Neuronal stem cell (in vitro differentiated cells): ENCODE data around the gene VAMP5.

Experiments used
- DNase-seq: peaks from one replicate; pipeline ENCODE4 v3.0.0-alpha.2; 2013; ENCODE audit warnings: low spot score
- H2AFZ ChIP-seq: one replicate; pipeline ENCODE4 v1.6.1; 2013; ENCODE audit warnings: mild to moderate bottlenecking, low read length, inconsistent platforms
- H2AK5ac ChIP-seq: 2 replicates; pipeline ENCODE4 v1.6.1; 2013; ENCODE audit warnings: low read depth, mild to moderate bottlenecking, inconsistent platforms, low read length, moderate library complexity, mixed read lengths
- H2BK120ac ChIP-seq: 2 replicates; pipeline ENCODE4 v1.6.1; 2013; ENCODE audit warnings: low read depth, mild to moderate bottlenecking, inconsistent platforms, low read length, moderate library complexity, mixed read lengths
- H2BK12ac ChIP-seq: one replicate; pipeline ENCODE4 v1.6.1; 2013; ENCODE audit warnings: low read length, inconsistent platforms
- H2BK15ac ChIP-seq: 2 replicates; pipeline ENCODE4 v1.6.1; 2013; ENCODE audit warnings: mild to moderate bottlenecking, low read length, inconsistent platforms, mixed read lengths
- H2BK5ac ChIP-seq: one replicate; pipeline ENCODE4 v1.6.1; 2013; ENCODE audit warnings: inconsistent platforms, mild to moderate bottlenecking, low read length, moderate library complexity
- H3K14ac ChIP-seq: one replicate; pipeline ENCODE4 v1.6.1; 2013; ENCODE audit warnings: low read length, inconsistent platforms
- H3K18ac ChIP-seq: 2 replicates; pipeline ENCODE4 v1.6.1; 2013; ENCODE audit warnings: low read length, inconsistent platforms
- H3K23ac ChIP-seq: 2 replicates; pipeline ENCODE4 v1.6.1; 2013; ENCODE audit warnings: low read depth, mild to moderate bottlenecking, mixed read lengths, low read length, inconsistent platforms; ENCODE audit not compliant: poor library complexity
- H3K27ac ChIP-seq: replicated peaks from 3 replicates; pipeline ENCODE4 v1.5.1; 2013; ENCODE audit warnings: low read length, inconsistent platforms
- H3K27me3 ChIP-seq, 3 experiments: 2 replicates each; pipeline ENCODE4 v1.6.1; 2013; ENCODE audit warnings: low read length in 3 of 3, mild to moderate bottlenecking in 2 of 3, inconsistent platforms in 1 of 3, low read depth in 1 of 3, mixed read lengths in 1 of 3, moderate library complexity in 1 of 3; ENCODE audit not compliant: control insufficient read depth in 3 of 3, insufficient read depth in 3 of 3
- H3K36me3 ChIP-seq, 2 donors: replicated peaks in 1 of 2; 2 replicates each; pipeline ENCODE4 v1.6.1; 2013; ENCODE audit warnings: low read length in 2 of 2; ENCODE audit not compliant: control insufficient read depth in 2 of 2, insufficient read depth in 2 of 2
- H3K4ac ChIP-seq: 2 replicates; pipeline ENCODE4 v1.6.1; 2013; ENCODE audit warnings: inconsistent platforms, mild to moderate bottlenecking, low read length, moderate library complexity
- H3K4me1 ChIP-seq, 2 donors: 1 replicate in 1 of 2; 2 replicates in 1 of 2; pipeline ENCODE4 v1.6.1; 2013; ENCODE audit warnings: low read length in 2 of 2, low read depth in 1 of 2; ENCODE audit not compliant: control insufficient read depth in 2 of 2, insufficient read depth in 1 of 2
- H3K4me2 ChIP-seq: one replicate; pipeline ENCODE4 v1.6.1; 2013; ENCODE audit warnings: mild to moderate bottlenecking, low read length, inconsistent platforms; ENCODE audit not compliant: insufficient read depth, poor library complexity, severe bottlenecking
- H3K4me3 ChIP-seq, 2 donors: 2 replicates each; pipeline ENCODE4 v1.5.1; 2013; ENCODE audit warnings: low read length in 2 of 2, mild to moderate bottlenecking in 2 of 2, inconsistent platforms in 1 of 2, moderate library complexity in 1 of 2
- H3K79me1 ChIP-seq: one replicate; pipeline ENCODE4 v1.6.1; 2013; ENCODE audit warnings: low read depth, mild to moderate bottlenecking, inconsistent platforms, low read length, moderate library complexity
- H3K9ac ChIP-seq: one replicate; pipeline ENCODE4 v1.6.1; 2013; ENCODE audit warnings: mild to moderate bottlenecking, low read depth, low read length, inconsistent platforms; ENCODE audit not compliant: poor library complexity
- H3K9me3 ChIP-seq, 2 donors: replicated peaks in 1 of 2; 2 replicates each; pipeline versions ENCODE3 to v1.6.1; 2013; ENCODE audit warnings: low read length in 2 of 2, mild to moderate bottlenecking in 2 of 2, inconsistent platforms in 1 of 2, low read depth in 1 of 2, mixed read lengths in 1 of 2, moderate library complexity in 1 of 2; ENCODE audit not compliant: control insufficient read depth in 2 of 2, insufficient read depth in 1 of 2
- H4K8ac ChIP-seq: one replicate; pipeline ENCODE4 v1.6.1; 2013; ENCODE audit warnings: low read depth, mild to moderate bottlenecking, inconsistent platforms, low read length, moderate library complexity
- H4K91ac ChIP-seq: one replicate; pipeline ENCODE4 v1.6.1; 2013; ENCODE audit warnings: low read length, low read depth, mild to moderate bottlenecking, inconsistent platforms; ENCODE audit not compliant: poor library complexity
- WGBS, 2 donors: extraction: QIAGEN DNeasy Blood & Tissue Kit; methylation state at CpG; one replicate each; pipeline ENCODE4 v1.1.7; 2013; ENCODE audit warnings: missing lambda C conversion rate in 2 of 2, mixed read lengths in 1 of 2; ENCODE audit not compliant: insufficient read length in 2 of 2, insufficient replicate concordance in 1 of 2; ENCODE audit errors: extremely low coverage in 2 of 2; 5-methylcytosine and 5-hydroxymethylcytosine counted together

VAMP5 gene

DNA sequence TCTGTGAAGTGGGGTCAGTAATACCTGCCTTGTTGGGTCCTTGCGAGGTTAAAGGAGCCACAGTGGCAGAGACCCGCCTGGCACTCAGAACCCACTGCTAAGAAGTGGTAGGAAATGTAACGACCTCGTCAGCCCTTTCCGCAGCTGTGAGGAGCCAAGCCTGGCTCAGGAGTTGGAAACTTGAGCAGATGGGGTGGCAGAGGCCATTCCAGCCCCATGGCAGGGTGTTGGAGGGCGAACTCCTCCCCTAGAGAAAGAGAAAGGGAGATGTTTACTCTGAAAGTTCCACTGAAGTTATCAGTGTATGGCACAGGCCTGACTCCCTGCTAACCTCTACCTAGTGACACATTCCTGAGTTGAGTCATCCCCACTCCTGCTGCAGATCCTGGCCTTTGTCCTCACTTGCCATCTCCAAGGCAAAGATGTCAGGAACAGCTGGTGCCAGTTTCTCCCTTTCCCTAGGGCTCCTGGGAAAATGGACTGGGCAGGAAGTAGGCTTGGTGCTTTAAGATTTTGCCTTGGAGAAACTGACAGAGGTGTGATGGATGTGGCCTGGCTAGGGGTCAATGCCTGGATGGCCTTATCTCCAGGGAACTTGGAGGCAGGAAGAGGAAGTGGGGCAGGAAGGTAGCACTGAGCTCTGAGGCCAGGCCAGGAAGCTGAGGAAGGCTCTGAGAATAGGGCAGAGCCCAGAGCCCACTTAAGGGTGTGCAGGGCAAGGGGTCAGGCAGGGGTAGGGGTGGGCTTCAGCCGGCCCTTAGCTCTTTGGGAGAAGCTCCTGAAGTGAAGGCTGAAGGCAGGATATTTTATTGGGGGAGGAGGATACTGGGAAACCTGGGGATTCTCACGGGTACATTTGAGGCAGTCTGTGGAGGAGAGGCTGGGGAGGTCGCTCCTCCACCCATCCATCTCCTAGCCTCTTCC, 888 bp downstream of the VAMP5 start:
- Histone ChIP-seq H3K27me3 (peaks cover 0 to 26% (median 3%) of the 10 kb centered on the region in 3 experiments), H3K4me3 (no peak overlapping the region), H3K23ac (no peak overlapping the region), H3K27ac (no peak overlapping the region), H2BK120ac (no peak overlapping the region), H3K9me3 (no peaks in the 10 kb centered on the region), H3K4me1 (peaks cover 6 to 15% of the 10 kb centered on the region in 2 donors), H2BK5ac (peak overlapping the region; percentile 43), H2BK12ac (no peak overlapping the region), H3K36me3 (no peaks in the 10 kb centered on the region), H3K18ac (no peak overlapping the region), H2AFZ (peak overlapping the region; percentile 58), H3K14ac (no peak overlapping the region), H3K4ac (no peak overlapping the region), H3K4me2 (no peak overlapping the region), H4K91ac (no peak overlapping the region), H4K8ac (no peak overlapping the region), H3K79me1 (no peaks in the 10 kb centered on the region), H2AK5ac (no peak overlapping the region), H2BK15ac (no peak overlapping the region), H3K9ac (no peak overlapping the region)
- DNase-seq = no peak
- no CpG with 5 or more reads among the region's 9 CpGs for WGBS, 2 donors

DNA sequence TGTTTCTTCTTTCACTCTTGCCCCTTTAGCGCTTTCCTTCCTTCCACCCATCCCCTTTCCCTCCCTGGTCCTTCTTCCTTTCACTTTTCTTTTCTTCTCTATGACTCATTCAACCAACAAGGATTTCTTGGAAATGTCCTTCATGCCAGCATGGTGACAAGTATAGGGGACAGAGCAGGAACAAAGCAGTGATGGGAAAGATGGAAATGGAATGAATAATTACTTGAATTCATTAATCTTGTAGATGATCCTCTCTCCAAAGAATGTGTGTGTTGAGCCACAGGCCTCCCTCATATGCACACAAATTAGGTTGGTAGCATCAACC, 1.5 kb downstream of the VAMP5 start:
- Histone ChIP-seq H2BK5ac (no peak overlapping the region), H3K14ac (no peak overlapping the region), H3K4ac (no peak overlapping the region), H3K4me2 (no peak overlapping the region), H2AK5ac (no peak overlapping the region), H3K27me3 (peaks cover 0 to 26% (median 3%) of the 10 kb centered on the region in 3 experiments), H3K4me1 (peaks cover 6 to 15% of the 10 kb centered on the region in 2 donors), H4K8ac (no peak overlapping the region), H3K23ac (no peak overlapping the region), H2BK12ac (no peak overlapping the region), H3K4me3 (no peak overlapping the region), H3K27ac (no peak overlapping the region), H3K18ac (no peak overlapping the region), H2AFZ (peak overlapping the region; percentile 58), H3K9ac (no peak overlapping the region), H4K91ac (no peak overlapping the region), H2BK15ac (no peak overlapping the region), H2BK120ac (no peak overlapping the region), H3K79me1 (no peaks in the 10 kb centered on the region), H3K36me3 (no peaks in the 10 kb centered on the region), H3K9me3 (no peaks in the 10 kb centered on the region)
- no CpG with 5 or more reads among the region's 1 CpG for WGBS, 2 donors
- DNase-seq = no peak

DNA sequence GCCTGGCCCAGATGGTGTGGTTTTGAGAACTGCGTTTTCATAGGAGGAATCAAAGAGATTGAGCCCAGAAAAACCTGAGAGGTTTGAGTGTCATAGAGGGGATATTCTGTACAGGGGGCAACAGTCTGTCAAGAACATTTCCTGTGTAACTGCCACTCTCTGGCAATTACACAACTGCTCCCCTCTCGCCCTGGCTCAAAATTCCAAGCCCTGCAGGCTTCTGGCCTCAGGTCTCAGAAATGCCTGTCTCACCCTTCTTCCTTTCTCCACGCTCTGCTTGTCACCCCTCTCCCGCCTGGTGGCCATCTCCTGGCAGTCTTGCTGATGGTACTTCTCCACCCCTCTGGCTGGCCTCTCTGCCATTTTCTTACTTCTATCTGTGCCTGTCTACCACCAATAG, 4.0 kb downstream of the VAMP5 start:
- H3K4me1 ChIP-seq = peaks cover 6 to 15% of the 10 kb centered on the region in 2 donors
- peaks cover 0 to 24% (median 3%) of the 10 kb centered on the region in 3 experiments for H3K27me3 ChIP-seq
- H3K4me3 ChIP-seq = no peak overlapping the region
- no peak overlapping the region for H3K4me2 ChIP-seq
- H2BK12ac ChIP-seq = no peak overlapping the region
- H2BK15ac ChIP-seq = no peak overlapping the region
- H3K23ac ChIP-seq = no peak overlapping the region
- no peak overlapping the region for H3K14ac ChIP-seq
- no peak overlapping the region for H4K91ac ChIP-seq
- no peak overlapping the region for H3K27ac ChIP-seq
- no peak for DNase-seq
- peaks cover 0 to 2% of the 10 kb centered on the region in 2 donors for H3K9me3 ChIP-seq
- H2BK120ac ChIP-seq = no peak overlapping the region
- H3K79me1 ChIP-seq = no peaks in the 10 kb centered on the region
- peak overlapping the region; percentile 46 for H2AFZ ChIP-seq
- no peak overlapping the region for H4K8ac ChIP-seq
- H3K4ac ChIP-seq = no peak overlapping the region
- no CpG with 5 or more reads among the region's 4 CpGs for WGBS, 2 donors
- no peak overlapping the region for H2AK5ac ChIP-seq
- H3K36me3 ChIP-seq = no peaks in the 10 kb centered on the region
- no peak overlapping the region for H2BK5ac ChIP-seq
- no peak overlapping the region for H3K18ac ChIP-seq
- no peak overlapping the region for H3K9ac ChIP-seq

DNA sequence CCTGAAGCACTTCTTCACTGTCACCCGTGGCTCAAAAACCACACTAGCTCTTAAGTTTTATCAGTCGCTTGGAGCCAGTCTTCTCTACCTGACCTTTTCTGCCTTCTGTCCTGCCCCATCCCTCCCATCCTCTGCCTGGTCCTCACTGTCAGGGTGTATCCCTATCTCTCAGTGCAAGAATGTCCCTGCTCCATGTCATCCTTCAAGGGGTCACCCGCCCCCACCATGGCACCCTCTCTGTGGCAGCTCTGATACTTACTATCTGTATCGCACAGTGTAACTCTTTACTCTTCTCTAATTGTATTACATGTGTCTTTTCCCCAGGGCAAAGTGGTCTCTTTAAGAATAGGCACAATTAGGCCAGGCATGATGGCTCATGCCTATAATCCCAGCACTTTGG, 4.4 kb downstream of the VAMP5 start:
- H3K9me3 ChIP-seq = peaks cover 0 to 2% of the 10 kb centered on the region in 2 donors
- WGBS, 2 donors = no CpG with 5 or more reads among the region's 4 CpGs

More for the DNA sequence above, 4.4 kb downstream of the VAMP5 start:
- H3K23ac ChIP-seq = no peak overlapping the region
- no peak overlapping the region for H3K27ac ChIP-seq
- no peak overlapping the region for H2BK12ac ChIP-seq
- H2BK15ac ChIP-seq = no peak overlapping the region
- H3K4ac ChIP-seq = no peak overlapping the region
- no peak overlapping the region for H2BK120ac ChIP-seq
- no peak overlapping the region for H2AK5ac ChIP-seq
- no peak overlapping the region for H4K91ac ChIP-seq
- no peak for DNase-seq
- no peaks in the 10 kb centered on the region for H3K79me1 ChIP-seq
- H3K9ac ChIP-seq = no peak overlapping the region
- H2AFZ ChIP-seq = peak overlapping the region; percentile 46
- no peak overlapping the region for H3K14ac ChIP-seq
- H3K4me2 ChIP-seq = no peak overlapping the region
- H3K4me1 ChIP-seq = peaks cover 6 to 15% of the 10 kb centered on the region in 2 donors
- no peaks in the 10 kb centered on the region for H3K36me3 ChIP-seq
- no peak overlapping the region for H4K8ac ChIP-seq
- H3K18ac ChIP-seq = no peak overlapping the region
- no peak overlapping the region for H2BK5ac ChIP-seq
- H3K27me3 ChIP-seq = peaks cover 0 to 22% (median 3%) of the 10 kb centered on the region in 3 experiments
- H3K4me3 ChIP-seq = no peak overlapping the region
